WTC11 (cell line): ENCODE results near the gene VWF. TPM values are rescaled to one million over a fixed set of nuclear protein-coding genes. Genes with fewer than 3 reads are reported as not detected.

ENCODE experiments used
- ATAC-seq: fragments of 200-7000 bp; cut with Tn5 transposase; 2 replicates; pipeline ENCODE4 v1.10.0; 2021; ENCODE audit warnings: mild to moderate bottlenecking, moderate library complexity
- CTCF ChIA-PET: fragments of 300-600 bp; sonication (Branson Sonifier 250); formaldehyde crosslinking; loops from one replicate; lab custom pipeline; 2021; ENCODE audit warnings: antibody characterized with exemption; lab: Charles Lee
- POLR2A ChIA-PET: fragments of 350-600 bp; sonication (Branson Sonifier 250); formaldehyde crosslinking; loops from one replicate; lab custom pipeline; 2021; ENCODE audit warnings: antibody characterized with exemption; lab: Charles Lee
- DNase-seq: peaks from one replicate; pipeline ENCODE4 v3.0.0; 2021; ENCODE audit warnings: low spot score
- H3K27ac Mint-ChIP-seq: 2 replicates; pipeline ENCODE4 v1.8.0; 2021; ENCODE audit warnings: mixed read lengths
- H3K27me3 Mint-ChIP-seq: 2 replicates; pipeline ENCODE4 v1.8.0; 2021; ENCODE audit warnings: low read depth, mild to moderate bottlenecking, moderate library complexity, mixed read lengths
- H3K36me3 Mint-ChIP-seq: 2 replicates; pipeline ENCODE4 v1.8.0; 2021; ENCODE audit warnings: mixed read lengths
- H3K4me1 Mint-ChIP-seq: 2 replicates; pipeline ENCODE4 v1.8.0; 2022; ENCODE audit warnings: mixed read lengths
- H3K4me3 Mint-ChIP-seq: 2 replicates; pipeline ENCODE4 v1.8.0; 2021; ENCODE audit warnings: mild to moderate bottlenecking, moderate library complexity, mixed read lengths
- H3K9me3 Mint-ChIP-seq: 2 replicates; pipeline ENCODE4 v1.8.0; 2021; ENCODE audit warnings: mixed read lengths
- ARID4B ChIP-seq: sonication (generic); formaldehyde crosslinking; IDR thresholded peaks from 2 replicates; pipeline ENCODE4 v1.8.0; 2023; ENCODE audit warnings: missing genetic modification reagents, mild to moderate bottlenecking, borderline replicate concordance
- ATF3 ChIP-seq: sonication (generic); formaldehyde crosslinking; conservative IDR thresholded peaks from 2 replicates; pipeline ENCODE4 v1.8.1; 2022; ENCODE audit warnings: mild to moderate bottlenecking, missing genetic modification reagents
- CREM ChIP-seq: sonication (generic); formaldehyde crosslinking; IDR thresholded peaks from 2 replicates; pipeline ENCODE4 v1.8.1; 2022; ENCODE audit warnings: mild to moderate bottlenecking, missing genetic modification reagents, moderate library complexity
- ELF4 ChIP-seq: sonication (generic); formaldehyde crosslinking; IDR thresholded peaks from 2 replicates; pipeline ENCODE4 v1.8.1; 2022; ENCODE audit warnings: low read depth, mild to moderate bottlenecking, moderate library complexity, missing genetic modification reagents
- HMGA2 ChIP-seq: fragments of 250-450 bp; sonication (Bioruptor Pico); IDR thresholded peaks from 2 replicates; pipeline ENCODE4 v1.4.0; 2021; ENCODE audit warnings: mild to moderate bottlenecking, moderate library complexity
- MLX ChIP-seq: sonication (generic); formaldehyde crosslinking; IDR thresholded peaks from 2 replicates; pipeline ENCODE4 v1.8.1; 2023; ENCODE audit warnings: mild to moderate bottlenecking, missing genetic modification reagents, moderate library complexity
- MXD4 ChIP-seq: fragments of 250-450 bp; sonication (Bioruptor Pico); IDR thresholded peaks from 2 replicates; pipeline ENCODE4 v1.8.0; 2021; ENCODE audit warnings: mild to moderate bottlenecking, moderate library complexity, borderline replicate concordance
- NFE2L1 ChIP-seq: sonication (generic); formaldehyde crosslinking; IDR thresholded peaks from 2 replicates; pipeline ENCODE4 v1.8.1; 2023; ENCODE audit warnings: missing genetic modification reagents
- SP1 ChIP-seq: sonication (generic); formaldehyde crosslinking; conservative IDR thresholded peaks from 2 replicates; pipeline ENCODE4 v1.8.1; 2022; ENCODE audit warnings: missing genetic modification reagents
- TCF7 ChIP-seq: sonication (generic); formaldehyde crosslinking; IDR thresholded peaks from 2 replicates; pipeline ENCODE4 v1.8.0; 2022; ENCODE audit warnings: mild to moderate bottlenecking, low read depth, missing genetic modification reagents, moderate library complexity
- TP53 ChIP-seq: sonication (generic); formaldehyde crosslinking; IDR thresholded peaks from 2 replicates; pipeline ENCODE4 v1.8.1; 2023; ENCODE audit warnings: mild to moderate bottlenecking, missing genetic modification reagents
- ZBTB21 ChIP-seq: sonication (generic); formaldehyde crosslinking; IDR thresholded peaks from 2 replicates; pipeline ENCODE4 v1.8.1; 2023; ENCODE audit warnings: mild to moderate bottlenecking, missing genetic modification reagents, borderline replicate concordance
- ZNF138 ChIP-seq: sonication (generic); formaldehyde crosslinking; conservative IDR thresholded peaks from 2 replicates; pipeline ENCODE4 v1.8.1; 2022; ENCODE audit warnings: mild to moderate bottlenecking, moderate library complexity, missing genetic modification reagents
- ZNF219 ChIP-seq: sonication (generic); formaldehyde crosslinking; IDR thresholded peaks from 2 replicates; pipeline ENCODE4 v1.8.0; 2023; ENCODE audit warnings: missing genetic modification reagents, mild to moderate bottlenecking, borderline replicate concordance
- ZNF263 ChIP-seq: sonication (generic); formaldehyde crosslinking; IDR thresholded peaks from 2 replicates; pipeline ENCODE4 v1.8.1; 2022; ENCODE audit warnings: low read depth, mild to moderate bottlenecking, moderate library complexity, missing genetic modification reagents
- ZNF423 ChIP-seq: fragments of 250-450 bp; sonication (Bioruptor Pico); IDR thresholded peaks from 2 replicates; pipeline ENCODE4 v2.1.2; 2022; ENCODE audit warnings: mild to moderate bottlenecking, moderate library complexity
- total RNA-seq: library from RNA; stranded (reverse); gene quantifications from 3 replicates; pipeline ENCODE4 v1.2.3, GENCODE V29; 2021
- TF ChIP-seq, protein P1 (sequence below): sonication (generic); formaldehyde crosslinking; IDR thresholded peaks from 2 replicates; pipeline ENCODE4 v1.8.1; 2022; ENCODE audit warnings: missing genetic modification reagents, borderline replicate concordance
- TF ChIP-seq, protein P2 (sequence below): sonication (generic); formaldehyde crosslinking; IDR thresholded peaks from 2 replicates; pipeline ENCODE4 v1.8.1; 2022; ENCODE audit warnings: mild to moderate bottlenecking, moderate library complexity, missing genetic modification reagents
- TF ChIP-seq, protein P3 (sequence below): sonication (generic); formaldehyde crosslinking; IDR thresholded peaks from 2 replicates; pipeline ENCODE4 v1.8.0; 2022; ENCODE audit warnings: missing genetic modification reagents
- TF ChIP-seq, protein P4 (sequence below): sonication (generic); formaldehyde crosslinking; IDR thresholded peaks from 2 replicates; pipeline ENCODE4 v1.8.0; 2022; ENCODE audit warnings: mild to moderate bottlenecking, missing genetic modification reagents

Gene VWF
- total RNA-seq, 1 experiment from 2014 or later: 0.48 TPM

- Mint-ChIP-seq H3K36me3 (no peaks in the 10 kb centered on the region), H3K27me3 (peaks cover 6% of the 10 kb centered on the region; the same call in 1 of the 2 replicates), H3K9me3 (no peaks in the 10 kb centered on the region), H3K4me3 (no peak overlapping the region), H3K4me1 (peaks cover 37% of the 10 kb centered on the region)
- no peak for ATAC-seq
- ChIA-PET CTCF (interaction anchor here (5.2 to 5.3 kb wide), 2 partner anchors 21 to 71 kb away, joined by 42 to 46 read pairs; no protein-coding TSS in a partner anchor), POLR2A (no interaction called here)
- no peak for DNase-seq
- TF ChIP-seq ZNF423: no peak
- TF ChIP-seq, protein P1, sequence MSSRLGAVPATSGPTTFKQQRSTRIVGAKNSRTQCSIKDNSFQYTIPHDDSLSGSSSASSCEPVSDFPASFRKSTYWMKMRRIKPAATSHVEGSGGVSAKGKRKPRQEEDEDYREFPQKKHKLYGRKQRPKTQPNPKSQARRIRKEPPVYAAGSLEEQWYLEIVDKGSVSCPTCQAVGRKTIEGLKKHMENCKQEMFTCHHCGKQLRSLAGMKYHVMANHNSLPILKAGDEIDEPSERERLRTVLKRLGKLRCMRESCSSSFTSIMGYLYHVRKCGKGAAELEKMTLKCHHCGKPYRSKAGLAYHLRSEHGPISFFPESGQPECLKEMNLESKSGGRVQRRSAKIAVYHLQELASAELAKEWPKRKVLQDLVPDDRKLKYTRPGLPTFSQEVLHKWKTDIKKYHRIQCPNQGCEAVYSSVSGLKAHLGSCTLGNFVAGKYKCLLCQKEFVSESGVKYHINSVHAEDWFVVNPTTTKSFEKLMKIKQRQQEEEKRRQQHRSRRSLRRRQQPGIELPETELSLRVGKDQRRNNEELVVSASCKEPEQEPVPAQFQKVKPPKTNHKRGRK (CRISPR knock-in tag): no peak
- no peak for TF ChIP-seq NFE2L1
- no peak for TF ChIP-seq MLX (CRISPR knock-in tag)
- TF ChIP-seq ELF4: no peak
- no peak for TF ChIP-seq ZNF263 (CRISPR knock-in tag)
- no peak for TF ChIP-seq CREM
- no peak for TF ChIP-seq HMGA2
- no peak for TF ChIP-seq TP53 (CRISPR knock-in tag)
- TF ChIP-seq, protein P2, sequence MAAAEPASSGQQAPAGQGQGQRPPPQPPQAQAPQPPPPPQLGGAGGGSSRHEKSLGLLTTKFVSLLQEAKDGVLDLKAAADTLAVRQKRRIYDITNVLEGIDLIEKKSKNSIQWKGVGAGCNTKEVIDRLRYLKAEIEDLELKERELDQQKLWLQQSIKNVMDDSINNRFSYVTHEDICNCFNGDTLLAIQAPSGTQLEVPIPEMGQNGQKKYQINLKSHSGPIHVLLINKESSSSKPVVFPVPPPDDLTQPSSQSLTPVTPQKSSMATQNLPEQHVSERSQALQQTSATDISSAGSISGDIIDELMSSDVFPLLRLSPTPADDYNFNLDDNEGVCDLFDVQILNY (CRISPR knock-in tag): no peak
- TF ChIP-seq MXD4: no peak
- TF ChIP-seq ZNF138 (CRISPR knock-in tag): no peak
- TF ChIP-seq, protein P3, sequence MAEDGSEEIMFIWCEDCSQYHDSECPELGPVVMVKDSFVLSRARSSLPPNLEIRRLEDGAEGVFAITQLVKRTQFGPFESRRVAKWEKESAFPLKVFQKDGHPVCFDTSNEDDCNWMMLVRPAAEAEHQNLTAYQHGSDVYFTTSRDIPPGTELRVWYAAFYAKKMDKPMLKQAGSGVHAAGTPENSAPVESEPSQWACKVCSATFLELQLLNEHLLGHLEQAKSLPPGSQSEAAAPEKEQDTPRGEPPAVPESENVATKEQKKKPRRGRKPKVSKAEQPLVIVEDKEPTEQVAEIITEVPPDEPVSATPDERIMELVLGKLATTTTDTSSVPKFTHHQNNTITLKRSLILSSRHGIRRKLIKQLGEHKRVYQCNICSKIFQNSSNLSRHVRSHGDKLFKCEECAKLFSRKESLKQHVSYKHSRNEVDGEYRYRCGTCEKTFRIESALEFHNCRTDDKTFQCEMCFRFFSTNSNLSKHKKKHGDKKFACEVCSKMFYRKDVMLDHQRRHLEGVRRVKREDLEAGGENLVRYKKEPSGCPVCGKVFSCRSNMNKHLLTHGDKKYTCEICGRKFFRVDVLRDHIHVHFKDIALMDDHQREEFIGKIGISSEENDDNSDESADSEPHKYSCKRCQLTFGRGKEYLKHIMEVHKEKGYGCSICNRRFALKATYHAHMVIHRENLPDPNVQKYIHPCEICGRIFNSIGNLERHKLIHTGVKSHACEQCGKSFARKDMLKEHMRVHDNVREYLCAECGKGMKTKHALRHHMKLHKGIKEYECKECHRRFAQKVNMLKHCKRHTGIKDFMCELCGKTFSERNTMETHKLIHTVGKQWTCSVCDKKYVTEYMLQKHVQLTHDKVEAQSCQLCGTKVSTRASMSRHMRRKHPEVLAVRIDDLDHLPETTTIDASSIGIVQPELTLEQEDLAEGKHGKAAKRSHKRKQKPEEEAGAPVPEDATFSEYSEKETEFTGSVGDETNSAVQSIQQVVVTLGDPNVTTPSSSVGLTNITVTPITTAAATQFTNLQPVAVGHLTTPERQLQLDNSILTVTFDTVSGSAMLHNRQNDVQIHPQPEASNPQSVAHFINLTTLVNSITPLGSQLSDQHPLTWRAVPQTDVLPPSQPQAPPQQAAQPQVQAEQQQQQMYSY (CRISPR knock-in tag): no peak
- no peak for TF ChIP-seq ZNF219
- TF ChIP-seq ZBTB21: no peak
- TF ChIP-seq, protein P4, sequence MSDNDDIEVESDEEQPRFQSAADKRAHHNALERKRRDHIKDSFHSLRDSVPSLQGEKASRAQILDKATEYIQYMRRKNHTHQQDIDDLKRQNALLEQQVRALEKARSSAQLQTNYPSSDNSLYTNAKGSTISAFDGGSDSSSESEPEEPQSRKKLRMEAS (CRISPR knock-in tag): no peak
- TF ChIP-seq, all 79 proteins: peak for 0
- no peak overlapping the region for H3K27ac Mint-ChIP-seq
Measured at GRCh38 chr12:5967645-5968415, 156.6 kb downstream of the VWF start.

DNA sequence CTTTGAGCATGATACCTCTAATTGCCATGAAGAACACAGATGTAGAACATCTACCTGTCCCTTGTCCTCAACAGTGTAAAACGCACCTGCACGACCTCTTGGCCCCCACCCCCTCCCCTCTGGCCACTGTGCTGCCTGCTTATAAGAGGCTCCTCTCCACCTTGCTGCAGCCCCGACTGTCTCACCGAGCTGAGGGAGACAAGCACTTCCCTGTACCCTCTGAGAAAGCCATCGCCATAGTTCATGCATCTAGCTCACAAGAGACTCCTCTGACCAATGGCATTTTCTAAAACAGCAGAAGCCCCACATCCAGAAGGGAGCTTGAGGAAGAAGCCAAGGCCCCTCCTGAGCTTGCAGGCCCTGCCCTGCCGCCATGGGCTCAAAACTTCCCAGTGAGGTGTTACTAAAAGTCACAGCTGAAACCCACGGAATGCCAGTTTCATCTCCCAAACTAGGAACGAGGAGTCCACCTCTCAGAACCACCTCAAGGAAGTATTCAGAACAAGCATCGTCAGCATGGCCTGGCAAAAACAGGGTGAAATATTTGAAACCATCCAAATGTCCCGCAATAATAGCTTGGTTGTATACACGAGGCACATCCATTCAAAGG is 157.9 kb downstream of the VWF start:
- no peaks in the 10 kb centered on the region for H3K36me3 Mint-ChIP-seq
- ATAC-seq: no peak
- no peaks in the 10 kb centered on the region for H3K9me3 Mint-ChIP-seq
- H3K4me1 Mint-ChIP-seq: peaks cover 38% of the 10 kb centered on the region
- ChIA-PET CTCF (interaction anchor here (0.7 to 5.3 kb wide), 7 partner anchors 10 to 813 kb away, joined by 3 to 46 read pairs (median 3); no protein-coding TSS in a partner anchor), POLR2A (interaction anchor here (0.6 kb wide), 1 partner anchor 23 kb away, joined by 3 read pairs; no protein-coding TSS in a partner anchor)
- no peak overlapping the region for H3K4me3 Mint-ChIP-seq
- H3K27me3 Mint-ChIP-seq: peaks cover 6% of the 10 kb centered on the region; the same call in 1 of the 2 replicates
- DNase-seq: no peak
- no peak overlapping the region for H3K27ac Mint-ChIP-seq
- TF ChIP-seq SP1 (CRISPR knock-in tag) (no peak), ZNF423 (no peak), TCF7 (CRISPR knock-in tag) (no peak), ATF3 (CRISPR knock-in tag) (no peak), ARID4B (no peak)
- TF ChIP-seq, protein P2 (CRISPR knock-in tag): no peak
